ENCODE measurements around the gene SLC35F5.
"Not testable (repeated sequence)": the region's sequence is repeated elsewhere in the genome, so short reads cannot be mapped to it uniquely, and the experiment has no call there.

The SLC35F5 gene

GRCh38 chr2:113692698-113693428 is 63.6 kb downstream of the SLC35F5 start:
- DNase-seq, result peak; percentile 44

- peak; percentile 6 for DNase-seq
Observed at GRCh38 chr2:113690871-113691270, 65.6 kb downstream of the SLC35F5 start.

GRCh38 chr2:113686537-113686936 is 69.9 kb downstream of the SLC35F5 start:
- DNase-seq, result no peak

GRCh38 chr2:113685471-113685870 is 71.0 kb downstream of the SLC35F5 start:
- DNase-seq, result no peak

GRCh38 chr2:113679457-113679856 is 77.0 kb downstream of the SLC35F5 start:
- DNase-seq, result no peak

GRCh38 chr2:113677330-113677729 is 79.1 kb downstream of the SLC35F5 start:
- no peak for DNase-seq

GRCh38 chr2:113676623-113677266 is 79.7 kb downstream of the SLC35F5 start:
- DNase-seq, result no peak

GRCh38 chr2:113675875-113676274 is 80.6 kb downstream of the SLC35F5 start:
- DNase-seq, result no peak

GRCh38 chr2:113672326-113672932 is 84.0 kb downstream of the SLC35F5 start:
- DNase-seq, result peak; percentile 27

- DNase-seq, result not testable (repeated sequence)
Observed at GRCh38 chr2:113669013-113669412, 87.4 kb downstream of the SLC35F5 start.

- not testable (repeated sequence) for DNase-seq
Observed at GRCh38 chr2:113664761-113665533, 91.5 kb downstream of the SLC35F5 start.

- not testable (repeated sequence) for DNase-seq
Observed at GRCh38 chr2:113663285-113664060, 93.0 kb downstream of the SLC35F5 start.
